ENCODE data around the gene GNB1L. TPM values are rescaled to one million over a fixed set of nuclear protein-coding genes. Genes with fewer than 3 reads are reported as not detected.
A peak's percentile ranks its signal among the peaks of the same experiment; 100 is the strongest.

GNB1L gene
- total and polyA plus RNA-seq, 9 of the 15 experiments (the other 6 are each of a cell fraction or from before 2014, with no cell fraction given) = 0.56 to 50.5 (median 10.2) TPM

GRCh38 chr22:19892925-19893324 is 38.3 kb upstream of the GNB1L start:
- H3K9ac ChIP-seq (ENCODE audit: insufficient read depth in 1 of 2, low read depth in 2 of 2, low read length in 2 of 2) = peak overlapping the region in 1 of 2 experiments; percentile 36; a peak in 2 of 4 replicates
- 86% methylated on average over 13 of the region's 13 CpGs for WGBS (ENCODE audit: insufficient coverage, low coverage, missing lambda C conversion rate)
- peak; percentile 1 for TF ChIP-seq RBM39 (optimal IDR thresholded peaks at IDR 0.05; ENCODE audit: low read depth, low read length)
- TF ChIP-seq PHF8 (IDR thresholded peaks at IDR 0.05; ENCODE audit: borderline replicate concordance, low read length) = 0 out of 2 replicates have a peak, but pooled peaks have one; percentile 7
- TF ChIP-seq, protein P1, sequence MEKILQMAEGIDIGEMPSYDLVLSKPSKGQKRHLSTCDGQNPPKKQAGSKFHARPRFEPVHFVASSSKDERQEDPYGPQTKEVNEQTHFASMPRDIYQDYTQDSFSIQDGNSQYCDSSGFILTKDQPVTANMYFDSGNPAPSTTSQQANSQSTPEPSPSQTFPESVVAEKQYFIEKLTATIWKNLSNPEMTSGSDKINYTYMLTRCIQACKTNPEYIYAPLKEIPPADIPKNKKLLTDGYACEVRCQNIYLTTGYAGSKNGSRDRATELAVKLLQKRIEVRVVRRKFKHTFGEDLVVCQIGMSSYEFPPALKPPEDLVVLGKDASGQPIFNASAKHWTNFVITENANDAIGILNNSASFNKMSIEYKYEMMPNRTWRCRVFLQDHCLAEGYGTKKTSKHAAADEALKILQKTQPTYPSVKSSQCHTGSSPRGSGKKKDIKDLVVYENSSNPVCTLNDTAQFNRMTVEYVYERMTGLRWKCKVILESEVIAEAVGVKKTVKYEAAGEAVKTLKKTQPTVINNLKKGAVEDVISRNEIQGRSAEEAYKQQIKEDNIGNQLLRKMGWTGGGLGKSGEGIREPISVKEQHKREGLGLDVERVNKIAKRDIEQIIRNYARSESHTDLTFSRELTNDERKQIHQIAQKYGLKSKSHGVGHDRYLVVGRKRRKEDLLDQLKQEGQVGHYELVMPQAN (IDR thresholded peaks at IDR 0.05; ENCODE audit: borderline replicate concordance) = no peak
- no peak for TF ChIP-seq MAZ (CRISPR knock-in tag; conservative IDR thresholded peaks at IDR 0.05 in 1 of 2, IDR thresholded peaks at IDR 0.05 in 1 of 2)
- 0 out of 2 replicates have a peak, but pooled peaks have one; percentile 26 for TF ChIP-seq SRSF3 (IDR thresholded peaks at IDR 0.05; ENCODE audit: insufficient read depth, low read length)
- TF ChIP-seq SNRNP70 (optimal IDR thresholded peaks at IDR 0.05; ENCODE audit: low read depth, low read length) = peak; percentile 57
- TF ChIP-seq, protein P2, sequence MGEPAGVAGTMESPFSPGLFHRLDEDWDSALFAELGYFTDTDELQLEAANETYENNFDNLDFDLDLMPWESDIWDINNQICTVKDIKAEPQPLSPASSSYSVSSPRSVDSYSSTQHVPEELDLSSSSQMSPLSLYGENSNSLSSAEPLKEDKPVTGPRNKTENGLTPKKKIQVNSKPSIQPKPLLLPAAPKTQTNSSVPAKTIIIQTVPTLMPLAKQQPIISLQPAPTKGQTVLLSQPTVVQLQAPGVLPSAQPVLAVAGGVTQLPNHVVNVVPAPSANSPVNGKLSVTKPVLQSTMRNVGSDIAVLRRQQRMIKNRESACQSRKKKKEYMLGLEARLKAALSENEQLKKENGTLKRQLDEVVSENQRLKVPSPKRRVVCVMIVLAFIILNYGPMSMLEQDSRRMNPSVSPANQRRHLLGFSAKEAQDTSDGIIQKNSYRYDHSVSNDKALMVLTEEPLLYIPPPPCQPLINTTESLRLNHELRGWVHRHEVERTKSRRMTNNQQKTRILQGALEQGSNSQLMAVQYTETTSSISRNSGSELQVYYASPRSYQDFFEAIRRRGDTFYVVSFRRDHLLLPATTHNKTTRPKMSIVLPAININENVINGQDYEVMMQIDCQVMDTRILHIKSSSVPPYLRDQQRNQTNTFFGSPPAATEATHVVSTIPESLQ (CRISPR knock-in tag; IDR thresholded peaks at IDR 0.05) = no peak
- TF ChIP-seq, protein P3, sequence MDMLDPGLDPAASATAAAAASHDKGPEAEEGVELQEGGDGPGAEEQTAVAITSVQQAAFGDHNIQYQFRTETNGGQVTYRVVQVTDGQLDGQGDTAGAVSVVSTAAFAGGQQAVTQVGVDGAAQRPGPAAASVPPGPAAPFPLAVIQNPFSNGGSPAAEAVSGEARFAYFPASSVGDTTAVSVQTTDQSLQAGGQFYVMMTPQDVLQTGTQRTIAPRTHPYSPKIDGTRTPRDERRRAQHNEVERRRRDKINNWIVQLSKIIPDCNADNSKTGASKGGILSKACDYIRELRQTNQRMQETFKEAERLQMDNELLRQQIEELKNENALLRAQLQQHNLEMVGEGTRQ (CRISPR knock-in tag; IDR thresholded peaks at IDR 0.05) = no peak
- peak; percentile 5 for TF ChIP-seq KDM5B (IDR thresholded peaks at IDR 0.05; ENCODE audit: insufficient replicate concordance, low read depth, low read length)
- TF ChIP-seq PPARD (CRISPR knock-in tag; IDR thresholded peaks at IDR 0.05) = no peak
- intact Hi-C loops (cut with micrococcal nuclease) (loop anchor here (5.0 kb wide), 2 partner anchors 136 to 161 kb away; no protein-coding TSS in a partner anchor), in situ Hi-C loops (cut with MboI) (no loop called here)
- BruUV-seq (replicated peaks) = no TSS peak
- ChIA-PET POLR2A (interaction anchor here (0.7 to 11.1 kb wide), 4 partner anchors 8 to 912 kb away, joined by 3 to 141 read pairs (median 4); no protein-coding TSS in a partner anchor), CTCF (ENCODE audit: low intra/inter-chr PET ratio) (no interaction called here)
- H4K20me1 ChIP-seq (replicated peaks; ENCODE audit: control insufficient read depth, insufficient read depth, low read length) = peaks cover 38% of the 10 kb centered on the region
- no peaks in the 10 kb centered on the region for H3K27me3 ChIP-seq (ENCODE audit: control insufficient read depth in 2 of 2, insufficient read depth in 2 of 2, low read length in 2 of 2)
- peaks cover 16% of the 10 kb centered on the region; the same call in 1 of the 3 replicates for H3K36me3 ChIP-seq (ENCODE audit: control insufficient read depth, insufficient read depth, low read length)
- no peak for ATAC-seq
- DNase-seq (ENCODE audit: extremely low read depth in 1 of 4, low spot score in 3 of 4) = no peak
- H3K9me1 ChIP-seq (ENCODE audit: control insufficient read depth, insufficient read depth, low read length) = peaks cover 12% of the 10 kb centered on the region
- peaks cover 24 to 70% of the 10 kb centered on the region in 2 experiments for H3K4me1 ChIP-seq (replicated peaks in 1 of 2; ENCODE audit: control insufficient read depth in 2 of 2, insufficient read depth in 2 of 2, low read length in 2 of 2)
- FAIRE-seq = no peak
- no peak overlapping the region for H3K27ac ChIP-seq (ENCODE audit: extremely low read depth, low read depth, low read length)
- no peaks in the 10 kb centered on the region for H3K79me2 ChIP-seq (ENCODE audit: control insufficient read depth, insufficient read depth, low read length)
- no peak overlapping the region for H2AFZ ChIP-seq (ENCODE audit: low read depth, low read length)
- no peak overlapping the region for H3K4me2 ChIP-seq (ENCODE audit: insufficient read depth, low read length)
- H3K9me3 ChIP-seq (replicated peaks; ENCODE audit: control insufficient read depth, insufficient read depth, low read depth, low read length) = no peaks in the 10 kb centered on the region
- H3K4me3 ChIP-seq = no peak overlapping the region
